ENCODE measurements around the gene COBLL1.

DNA sequence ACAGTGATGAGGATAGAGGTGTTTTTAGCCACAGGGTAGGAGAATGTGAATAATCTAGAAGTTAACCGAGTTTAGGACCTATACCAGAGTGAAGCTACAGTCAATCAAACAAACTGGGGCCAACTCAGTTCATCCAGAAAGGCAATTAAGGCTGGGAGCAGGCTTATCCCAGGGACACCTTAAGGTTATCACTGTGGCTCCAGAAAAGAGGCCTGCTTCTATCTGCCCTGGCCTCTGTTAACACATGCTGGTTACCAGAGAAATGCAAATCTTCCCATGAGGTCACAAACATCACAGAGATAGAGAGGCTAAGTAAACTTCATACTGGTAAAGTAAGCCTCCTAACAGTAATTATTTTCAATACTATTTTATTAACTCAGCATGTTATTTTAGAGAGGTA is 127.2 kb downstream of the COBLL1 start:
- TF ChIP-seq, protein P1, sequence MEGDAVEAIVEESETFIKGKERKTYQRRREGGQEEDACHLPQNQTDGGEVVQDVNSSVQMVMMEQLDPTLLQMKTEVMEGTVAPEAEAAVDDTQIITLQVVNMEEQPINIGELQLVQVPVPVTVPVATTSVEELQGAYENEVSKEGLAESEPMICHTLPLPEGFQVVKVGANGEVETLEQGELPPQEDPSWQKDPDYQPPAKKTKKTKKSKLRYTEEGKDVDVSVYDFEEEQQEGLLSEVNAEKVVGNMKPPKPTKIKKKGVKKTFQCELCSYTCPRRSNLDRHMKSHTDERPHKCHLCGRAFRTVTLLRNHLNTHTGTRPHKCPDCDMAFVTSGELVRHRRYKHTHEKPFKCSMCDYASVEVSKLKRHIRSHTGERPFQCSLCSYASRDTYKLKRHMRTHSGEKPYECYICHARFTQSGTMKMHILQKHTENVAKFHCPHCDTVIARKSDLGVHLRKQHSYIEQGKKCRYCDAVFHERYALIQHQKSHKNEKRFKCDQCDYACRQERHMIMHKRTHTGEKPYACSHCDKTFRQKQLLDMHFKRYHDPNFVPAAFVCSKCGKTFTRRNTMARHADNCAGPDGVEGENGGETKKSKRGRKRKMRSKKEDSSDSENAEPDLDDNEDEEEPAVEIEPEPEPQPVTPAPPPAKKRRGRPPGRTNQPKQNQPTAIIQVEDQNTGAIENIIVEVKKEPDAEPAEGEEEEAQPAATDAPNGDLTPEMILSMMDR (IDR thresholded peaks at IDR 0.05; ENCODE audit: borderline replicate concordance, extremely low read depth, low read length, poor library complexity, severe bottlenecking) = no peak
- no peak for TF ChIP-seq EZH2 (IDR thresholded peaks at IDR 0.05; ENCODE audit: borderline replicate concordance, low read depth, low read length, severe bottlenecking)

Data from DND-41 (cell line).